ENCODE measurements around the gene LRRN2.

- TF ChIP-seq, protein P1, sequence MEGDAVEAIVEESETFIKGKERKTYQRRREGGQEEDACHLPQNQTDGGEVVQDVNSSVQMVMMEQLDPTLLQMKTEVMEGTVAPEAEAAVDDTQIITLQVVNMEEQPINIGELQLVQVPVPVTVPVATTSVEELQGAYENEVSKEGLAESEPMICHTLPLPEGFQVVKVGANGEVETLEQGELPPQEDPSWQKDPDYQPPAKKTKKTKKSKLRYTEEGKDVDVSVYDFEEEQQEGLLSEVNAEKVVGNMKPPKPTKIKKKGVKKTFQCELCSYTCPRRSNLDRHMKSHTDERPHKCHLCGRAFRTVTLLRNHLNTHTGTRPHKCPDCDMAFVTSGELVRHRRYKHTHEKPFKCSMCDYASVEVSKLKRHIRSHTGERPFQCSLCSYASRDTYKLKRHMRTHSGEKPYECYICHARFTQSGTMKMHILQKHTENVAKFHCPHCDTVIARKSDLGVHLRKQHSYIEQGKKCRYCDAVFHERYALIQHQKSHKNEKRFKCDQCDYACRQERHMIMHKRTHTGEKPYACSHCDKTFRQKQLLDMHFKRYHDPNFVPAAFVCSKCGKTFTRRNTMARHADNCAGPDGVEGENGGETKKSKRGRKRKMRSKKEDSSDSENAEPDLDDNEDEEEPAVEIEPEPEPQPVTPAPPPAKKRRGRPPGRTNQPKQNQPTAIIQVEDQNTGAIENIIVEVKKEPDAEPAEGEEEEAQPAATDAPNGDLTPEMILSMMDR (IDR thresholded peaks at IDR 0.05) = no peak
- no peak for TF ChIP-seq EP300 (IDR thresholded peaks at IDR 0.05)
Measured at GRCh38 chr1:204697893-204698292, 12.4 kb upstream of the LRRN2 start.
